ENCODE measurements around the gene PTGER3.

The PTGER3 gene

DNA sequence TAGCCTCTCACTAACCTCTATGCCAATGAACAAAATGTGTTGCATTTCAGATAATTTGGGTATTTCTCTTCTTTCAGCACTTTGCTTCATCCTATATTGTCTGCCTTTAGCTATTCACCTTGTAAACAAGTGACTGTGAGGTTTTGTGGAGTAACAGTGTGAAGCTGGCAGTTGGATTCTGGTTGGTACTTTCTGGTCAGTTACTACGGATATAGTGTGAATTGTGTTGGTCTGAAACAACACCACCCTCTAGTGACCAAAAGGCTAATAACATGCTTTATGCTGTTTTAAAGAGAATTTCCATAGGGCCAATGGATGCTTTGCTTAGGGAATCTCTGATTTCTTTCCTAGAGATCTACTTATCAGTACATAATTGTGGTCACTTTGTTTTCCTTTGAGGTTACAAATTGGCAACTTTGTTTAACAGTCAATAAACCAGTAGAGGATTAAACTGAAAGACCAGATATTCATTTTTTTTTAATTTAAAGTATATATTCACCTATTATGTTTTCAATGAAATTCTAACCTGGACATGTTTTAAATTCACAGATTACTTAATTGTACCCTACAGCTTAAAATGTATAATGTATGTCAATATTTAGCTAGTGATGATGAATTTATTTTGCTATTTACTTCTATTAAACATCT is 2.5 kb upstream of the PTGER3 start:
- peak; percentile 79 for DNase-seq

DNA sequence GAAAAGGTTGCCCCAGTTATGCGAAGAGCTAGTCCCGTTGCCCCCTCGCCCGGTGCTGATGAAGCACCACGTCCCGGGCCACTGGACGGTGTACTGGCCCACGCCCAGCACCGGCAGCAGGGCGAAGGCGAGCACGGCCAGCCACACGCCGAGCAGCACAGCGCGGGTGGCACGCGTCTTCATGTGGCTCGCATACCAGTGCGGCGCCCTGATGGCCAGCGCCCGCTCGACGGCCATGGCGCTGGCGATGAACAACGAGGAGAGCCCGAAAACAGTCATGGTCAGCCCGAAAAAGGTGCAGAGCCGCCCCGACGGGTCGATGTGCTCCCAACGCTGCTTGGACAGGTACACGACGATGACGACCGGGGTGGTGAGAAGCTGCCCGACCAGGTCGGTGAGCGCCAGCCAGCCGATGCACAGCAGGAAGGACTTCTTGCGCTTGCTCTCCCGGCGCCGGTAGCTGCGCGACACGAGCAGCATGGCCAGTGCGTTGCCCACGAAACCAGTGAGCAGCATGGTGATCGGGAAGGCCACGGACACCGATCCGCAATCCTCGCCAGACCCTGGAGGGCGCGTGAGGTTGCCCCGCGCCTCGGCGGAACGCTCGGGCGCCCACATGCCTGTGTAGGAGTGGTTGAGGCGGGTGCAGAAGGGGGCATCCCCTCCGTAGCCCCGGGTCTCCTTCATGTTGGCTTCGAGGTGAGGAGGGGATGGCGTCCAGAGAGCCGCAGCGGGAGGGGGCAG is 553 bp downstream of the PTGER3 start:
- no peak for DNase-seq

DNA sequence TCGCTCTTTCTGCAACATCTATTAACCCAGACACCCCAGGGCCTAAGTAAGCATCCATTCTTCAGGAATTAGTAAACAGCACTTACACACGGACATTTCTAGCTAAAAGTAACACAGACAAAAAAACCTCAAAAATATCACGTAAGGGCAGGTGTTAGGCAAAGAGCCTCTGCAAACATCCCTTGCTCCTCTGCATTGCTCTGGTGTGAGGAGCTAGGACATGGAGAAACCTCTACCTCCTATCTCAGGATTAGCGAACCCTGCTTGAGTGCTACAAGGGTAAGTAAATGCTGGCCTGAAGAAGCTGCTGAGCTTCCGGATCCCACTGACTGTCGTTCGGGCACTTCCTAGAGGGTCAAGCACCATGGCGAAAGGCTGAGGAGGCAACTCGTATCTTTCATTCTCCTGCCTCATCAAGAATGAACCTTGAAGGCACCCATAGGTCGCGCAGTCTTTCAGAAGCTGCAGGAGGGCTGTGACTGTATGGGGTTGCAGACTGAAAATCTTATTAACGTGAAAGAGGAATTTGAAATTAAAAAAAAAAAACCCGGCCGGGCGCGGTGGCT is 2.1 kb downstream of the PTGER3 start:
- no peak for DNase-seq

DNA sequence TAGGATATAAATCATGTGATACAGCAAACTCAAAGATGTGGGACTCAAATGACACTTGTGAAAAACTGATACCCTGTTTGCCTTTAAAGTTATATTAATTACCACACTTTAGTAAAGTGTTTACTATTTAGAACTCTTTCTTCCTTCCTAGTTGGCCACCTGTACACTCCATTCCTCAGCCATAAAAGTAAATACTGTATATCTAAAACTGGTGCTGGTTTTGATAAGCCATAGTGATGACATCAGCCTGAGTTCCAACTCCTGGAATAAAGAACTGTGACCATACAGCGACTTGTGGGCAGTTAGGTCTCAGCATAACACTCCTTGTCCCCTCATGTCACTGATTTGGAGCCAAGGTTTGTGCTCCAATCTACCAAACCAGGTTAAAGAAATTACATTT is 2.8 kb downstream of the PTGER3 start:
- no peak for DNase-seq

DNA sequence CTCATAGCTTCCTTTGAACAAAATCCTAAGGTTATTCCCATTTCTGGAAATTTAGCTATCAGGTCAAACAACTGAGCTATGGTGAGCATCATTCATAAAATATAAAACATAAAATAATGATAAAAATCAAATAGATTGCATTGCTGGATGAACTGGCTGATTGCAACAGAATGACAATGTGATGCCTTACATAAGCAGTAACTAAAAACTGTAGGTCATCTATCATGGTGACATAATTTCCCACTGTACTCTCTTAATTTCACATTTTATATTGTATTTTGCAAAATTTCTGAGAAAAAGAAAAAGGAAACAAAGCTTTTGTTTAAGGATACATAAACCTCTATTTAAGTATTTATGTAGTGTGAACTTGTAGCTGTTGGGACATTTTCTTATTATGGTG is 4.6 kb downstream of the PTGER3 start:
- DNase-seq, result no peak

DNA sequence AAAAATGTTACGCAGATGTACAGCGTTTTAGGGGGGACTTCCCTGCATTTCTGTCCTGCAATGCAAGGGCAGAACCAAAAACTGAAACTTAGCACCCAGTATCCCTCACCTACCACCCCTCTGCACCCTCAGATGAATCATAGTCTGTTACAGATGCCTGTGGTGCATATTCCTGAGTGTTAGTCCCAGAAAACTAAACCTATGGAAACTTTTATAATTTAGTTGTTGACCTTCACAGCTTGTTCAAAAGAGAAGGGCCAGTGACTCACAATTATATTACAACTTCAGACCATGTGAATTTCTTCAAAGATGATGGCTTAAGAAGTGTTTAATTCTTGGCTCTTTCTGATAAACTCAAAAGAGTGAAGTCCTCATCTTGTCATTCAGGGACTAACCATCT is 5.8 kb downstream of the PTGER3 start:
- DNase-seq, result no peak

DNA sequence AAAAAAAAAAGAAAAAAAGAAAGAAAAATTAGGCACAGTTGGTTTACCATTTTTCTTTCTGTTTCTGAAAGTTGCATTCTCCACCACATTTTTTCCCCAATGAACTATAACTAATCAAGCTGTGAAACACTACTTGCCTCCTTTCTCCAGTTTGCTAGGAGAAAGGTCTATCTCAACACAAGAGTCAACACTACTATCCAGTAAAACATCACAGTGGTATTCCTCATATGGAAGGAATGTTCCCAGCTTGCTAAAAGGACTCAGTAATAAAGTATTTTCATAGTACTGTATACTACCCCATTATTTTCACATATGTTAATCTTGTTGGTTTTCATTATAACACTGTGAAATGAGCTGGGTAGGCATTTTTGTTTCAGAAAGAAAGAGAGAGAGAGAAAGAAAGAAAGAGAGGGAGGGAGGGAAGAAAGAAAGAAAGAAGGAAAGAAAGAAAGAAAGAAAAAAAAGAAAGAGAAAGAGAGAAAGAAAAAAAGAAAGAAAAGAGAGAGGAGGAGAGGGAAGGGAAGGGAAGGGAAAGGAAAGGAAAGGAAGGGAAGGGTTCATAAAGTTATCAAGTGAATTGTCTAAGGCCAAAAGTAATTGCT is 7.9 kb downstream of the PTGER3 start:
- DNase-seq, result no peak

DNA sequence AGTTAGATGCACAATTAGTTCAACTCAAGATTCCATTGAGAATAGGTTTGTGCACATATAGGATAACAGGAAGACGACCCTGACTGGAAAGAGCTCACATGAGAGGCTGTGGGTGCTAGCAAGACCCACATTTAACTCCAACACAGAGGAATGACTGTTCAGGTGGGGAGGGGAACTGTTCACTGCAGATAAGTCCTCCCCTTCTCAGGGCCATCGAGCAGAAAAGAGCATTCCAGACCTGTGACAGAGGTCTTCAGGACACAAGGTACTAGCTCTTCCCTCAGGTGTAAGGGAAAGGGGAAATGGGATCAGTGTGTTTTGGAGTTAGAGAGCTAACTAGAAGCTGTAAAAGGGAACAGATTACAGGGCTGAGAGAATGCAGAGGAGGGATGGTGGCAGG is 8.7 kb downstream of the PTGER3 start:
- no peak for DNase-seq

DNA sequence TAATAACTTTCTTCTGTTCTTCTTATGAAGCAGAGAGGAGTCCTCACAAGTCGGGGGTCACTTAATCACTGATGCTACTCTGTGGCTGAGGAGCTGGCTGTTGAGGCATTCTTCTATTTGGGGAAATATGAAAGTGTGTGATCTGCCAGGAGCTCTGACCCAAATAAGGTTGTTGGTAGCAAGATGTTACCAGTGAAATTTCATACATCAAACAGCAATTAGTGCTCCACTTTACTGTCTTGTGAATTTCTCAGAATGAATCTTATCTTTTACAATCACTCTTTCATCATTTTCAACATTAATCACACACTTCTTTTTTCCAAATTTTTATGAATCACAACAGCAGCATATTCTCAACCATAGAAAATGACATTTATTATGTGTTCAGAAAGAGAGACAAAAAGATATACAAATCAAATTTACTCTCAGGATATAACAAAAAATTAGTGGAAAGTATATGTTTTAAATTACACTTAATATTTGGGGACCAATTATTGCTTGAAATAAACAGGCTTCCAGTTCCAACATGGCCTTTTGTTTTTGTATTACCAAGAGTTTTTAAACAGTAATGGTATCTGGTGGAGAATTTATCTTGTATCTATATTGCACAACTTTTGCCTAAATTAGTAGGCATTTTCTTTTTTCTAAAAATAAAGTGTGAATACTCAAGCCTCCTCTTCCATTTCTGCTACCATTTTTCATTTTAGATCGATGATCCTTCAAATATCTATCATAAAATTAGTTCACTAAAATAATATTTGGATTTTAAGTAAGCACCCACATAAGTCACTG is 9.6 kb downstream of the PTGER3 start:
- no peak for DNase-seq

DNA sequence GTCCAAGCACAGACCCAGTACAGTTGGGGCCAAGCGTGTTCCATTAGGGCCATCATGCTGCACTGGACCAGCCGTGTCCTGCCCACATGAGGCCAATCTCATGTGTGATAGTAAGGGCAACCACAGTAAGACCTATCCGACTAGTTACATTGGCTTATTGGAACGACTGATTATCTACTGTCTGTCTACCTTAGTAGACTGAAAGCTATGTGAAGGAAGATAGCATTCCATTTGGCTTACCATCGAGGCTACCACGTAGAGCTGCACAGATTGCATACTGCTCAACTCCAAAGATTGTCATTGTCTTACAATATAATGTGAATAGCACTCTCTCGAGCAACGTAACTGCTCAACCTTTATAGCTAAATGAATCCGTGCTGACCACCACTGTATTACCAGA is 10.6 kb downstream of the PTGER3 start:
- no peak for DNase-seq

DNA sequence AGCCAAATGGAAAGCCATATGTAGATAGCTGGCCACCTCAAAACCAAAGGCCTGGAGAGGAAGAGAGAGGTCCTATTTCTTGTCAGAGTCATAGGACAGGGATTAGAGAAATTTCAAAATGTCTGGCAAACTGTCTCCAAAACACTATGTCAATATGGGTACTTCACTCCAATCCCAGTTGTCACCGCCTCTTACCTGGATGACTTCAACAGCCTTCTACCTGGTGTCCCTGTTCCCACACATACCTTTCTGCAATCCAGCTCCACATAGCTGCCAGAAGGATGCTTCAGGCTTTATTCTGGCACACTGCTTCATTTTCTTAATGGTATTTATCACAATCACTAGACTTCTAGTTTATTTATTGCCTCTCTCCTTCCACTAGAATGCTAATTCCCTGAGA is 14.5 kb downstream of the PTGER3 start:
- DNase-seq, result no peak

DNA sequence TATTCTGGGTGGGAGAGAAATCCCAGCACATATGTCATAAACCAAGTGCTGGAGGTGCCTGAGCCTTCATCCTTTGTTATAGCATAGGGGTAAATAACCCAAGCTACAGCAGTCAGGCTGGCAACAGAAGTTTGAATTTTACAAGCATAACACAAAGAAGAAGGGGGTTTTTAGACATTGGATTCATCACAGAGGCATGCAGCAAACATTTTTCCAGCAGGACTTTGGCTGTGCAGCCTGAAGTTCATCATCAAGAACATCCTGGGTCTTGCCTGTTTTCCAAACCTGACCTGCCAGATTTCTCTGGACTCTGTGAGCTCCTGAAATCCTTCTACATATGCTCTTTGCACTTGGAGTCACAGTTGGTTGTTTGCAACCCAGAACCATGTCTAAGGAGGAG is 16.2 kb downstream of the PTGER3 start:
- no peak for DNase-seq

DNA sequence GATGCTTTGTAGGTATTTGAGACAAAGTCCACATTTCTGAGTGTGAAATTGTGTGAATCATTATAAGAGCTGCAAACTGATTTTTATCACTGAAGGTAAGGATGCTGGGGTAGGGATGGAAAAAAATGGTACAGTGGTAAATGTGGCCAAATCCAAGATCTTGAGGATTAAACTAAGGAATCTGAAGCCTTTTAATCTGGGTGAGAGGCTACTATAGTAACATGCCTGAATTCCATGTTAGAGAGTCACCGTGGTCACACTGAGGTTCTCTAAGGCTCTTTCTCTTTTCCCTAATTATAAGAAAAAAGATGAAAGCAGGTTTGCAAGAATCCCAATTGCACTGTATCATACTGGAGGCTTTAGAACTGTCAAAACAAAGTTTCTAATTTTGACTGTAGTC is 17.6 kb downstream of the PTGER3 start:
- no peak for DNase-seq

DNA sequence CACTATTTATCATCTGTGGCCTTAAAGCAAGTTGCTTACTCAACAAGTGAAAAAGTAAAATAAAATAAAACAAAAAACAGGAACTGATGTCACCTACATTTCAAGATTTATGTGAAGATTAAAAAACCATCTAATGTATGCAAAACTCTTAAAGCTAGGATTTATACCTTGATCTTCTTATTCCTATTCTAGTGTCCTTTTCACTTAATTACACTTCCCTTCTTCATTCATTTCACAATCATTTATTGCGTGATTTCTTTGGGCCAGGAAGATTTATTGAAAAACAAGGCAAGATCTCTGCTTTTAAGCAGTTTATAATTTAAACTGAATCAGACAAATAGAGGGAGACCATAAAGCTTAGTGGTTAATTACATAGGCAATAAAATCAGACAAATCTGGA is 18.6 kb downstream of the PTGER3 start:
- DNase-seq, result no peak

DNA sequence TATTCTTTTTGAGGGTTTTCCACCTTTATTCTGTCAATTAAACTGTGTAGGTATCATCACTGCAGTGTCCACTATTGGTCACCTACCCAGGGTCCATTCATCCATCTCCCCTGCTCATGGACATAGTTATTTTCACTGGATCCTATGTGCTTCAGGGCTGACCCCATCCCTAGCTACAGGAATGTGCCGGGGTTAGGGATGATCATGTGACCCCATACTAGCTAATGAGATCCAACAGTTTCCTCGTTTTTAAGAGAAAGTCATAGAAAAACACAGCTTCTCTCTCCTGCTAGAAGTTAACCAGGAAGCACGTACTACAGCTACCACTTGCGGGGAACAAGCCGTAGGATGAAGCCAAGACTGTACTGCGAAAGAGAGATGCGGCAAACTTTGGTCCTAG is 19.6 kb downstream of the PTGER3 start:
- DNase-seq, result no peak

DNA sequence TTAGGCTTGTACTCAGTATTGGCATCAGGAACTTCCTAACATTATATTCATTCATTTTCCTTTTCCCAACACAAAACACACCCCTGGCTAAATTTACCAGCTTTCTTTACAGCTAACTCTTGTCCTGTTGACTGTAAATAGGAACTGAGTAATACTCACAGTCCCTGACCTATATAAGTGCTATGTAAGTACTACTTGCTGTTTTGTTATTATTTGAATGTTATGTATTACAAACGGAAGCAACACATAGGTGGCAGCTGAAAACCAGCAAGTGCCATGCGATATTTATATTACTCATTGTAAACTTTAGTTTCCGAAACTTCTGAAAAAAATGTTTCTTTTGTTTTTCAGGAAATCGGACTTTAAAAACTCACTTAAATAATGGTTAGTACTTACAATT is 21.5 kb downstream of the PTGER3 start:
- DNase-seq, result no peak

DNA sequence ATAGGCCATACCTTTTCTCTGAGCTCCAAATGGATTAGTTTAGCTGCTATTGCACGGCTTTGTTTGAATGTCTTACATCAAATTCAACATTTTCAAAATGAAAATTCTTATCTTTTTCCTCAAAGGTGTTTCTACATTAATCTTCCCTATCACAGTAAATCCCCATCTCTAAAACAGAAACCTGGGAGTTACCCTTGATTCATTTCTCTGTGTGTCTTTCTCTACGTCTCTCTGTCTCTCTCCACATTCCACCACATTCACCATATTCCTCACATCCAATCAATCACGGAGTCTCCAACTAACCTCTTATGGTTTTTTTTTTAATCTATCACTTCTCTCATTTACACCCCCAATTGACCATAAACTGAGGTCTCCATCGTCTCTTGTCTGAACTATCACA is 24.1 kb downstream of the PTGER3 start:
- no peak for DNase-seq

DNA sequence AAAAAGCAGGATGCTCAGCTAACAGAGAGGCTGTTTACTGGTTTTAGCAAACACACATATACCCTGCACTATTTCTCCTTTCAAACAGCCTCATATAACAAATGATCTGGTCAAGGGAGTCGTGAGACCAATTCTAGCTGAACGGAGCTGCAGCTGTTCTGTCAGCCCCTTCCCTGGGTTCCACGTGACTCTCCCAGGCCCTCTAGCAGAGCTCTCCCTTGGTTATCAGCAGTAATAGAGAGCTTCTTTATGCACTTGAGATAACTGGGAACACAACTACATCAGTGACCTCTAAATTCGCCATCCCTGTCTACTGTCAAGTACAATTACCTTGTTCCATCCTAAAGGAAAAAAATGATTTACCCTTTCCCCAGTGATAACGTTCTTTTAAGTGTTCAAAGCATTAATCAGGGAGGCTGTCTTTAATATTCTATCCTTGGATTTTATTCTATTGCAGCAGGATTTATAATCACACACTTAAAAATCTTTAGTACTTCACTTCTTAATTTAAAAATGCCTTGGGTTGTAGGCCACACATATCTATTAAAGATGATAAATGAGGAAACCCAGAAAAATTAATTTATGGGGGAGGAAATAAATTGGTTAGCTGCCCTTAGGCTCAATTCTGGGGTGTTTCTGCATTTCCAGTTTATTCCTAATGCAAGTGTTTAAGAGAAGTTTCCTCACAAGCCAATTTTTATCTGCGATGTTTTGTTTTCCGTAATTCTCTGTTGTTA is 28.2 kb downstream of the PTGER3 start:
- DNase-seq, result peak; percentile 4

DNA sequence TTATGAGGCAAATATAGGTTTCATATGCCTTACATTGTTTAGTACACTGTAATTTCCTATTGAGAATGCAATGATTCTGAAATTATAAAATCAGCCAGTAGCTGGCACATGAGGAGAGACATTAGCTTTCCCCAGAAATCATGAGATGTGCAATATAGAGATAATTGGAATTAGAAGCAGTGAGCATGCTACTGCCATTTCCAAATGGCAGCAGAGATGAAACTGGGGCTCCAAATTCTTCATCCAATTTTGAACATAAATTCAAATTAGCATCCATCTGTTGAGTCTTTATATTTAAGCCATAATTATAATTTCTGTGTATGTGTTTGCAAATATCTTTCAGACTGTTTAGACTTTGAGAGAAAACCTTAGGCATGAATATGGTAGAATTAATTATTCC is 28.8 kb downstream of the PTGER3 start:
- no peak for DNase-seq

DNA sequence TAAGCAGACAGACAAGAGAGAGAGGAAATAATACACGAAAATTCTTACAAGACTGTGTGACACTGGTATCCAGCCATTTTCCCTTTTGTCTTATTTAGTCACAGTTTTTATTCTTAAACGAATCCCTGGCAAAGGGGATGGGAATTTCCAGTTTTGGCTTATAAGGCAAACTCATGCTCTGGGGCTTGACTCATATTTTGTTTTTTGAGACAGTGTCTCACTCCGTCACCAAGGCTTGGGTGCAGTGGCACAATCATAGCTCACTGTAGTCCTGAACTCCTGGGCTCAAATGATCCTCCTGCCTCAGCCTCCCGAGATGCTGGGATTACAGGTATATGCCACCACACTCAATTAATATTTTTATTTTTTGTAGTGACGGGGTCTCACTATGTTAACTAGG is 31.9 kb downstream of the PTGER3 start:
- DNase-seq, result no peak

DNA sequence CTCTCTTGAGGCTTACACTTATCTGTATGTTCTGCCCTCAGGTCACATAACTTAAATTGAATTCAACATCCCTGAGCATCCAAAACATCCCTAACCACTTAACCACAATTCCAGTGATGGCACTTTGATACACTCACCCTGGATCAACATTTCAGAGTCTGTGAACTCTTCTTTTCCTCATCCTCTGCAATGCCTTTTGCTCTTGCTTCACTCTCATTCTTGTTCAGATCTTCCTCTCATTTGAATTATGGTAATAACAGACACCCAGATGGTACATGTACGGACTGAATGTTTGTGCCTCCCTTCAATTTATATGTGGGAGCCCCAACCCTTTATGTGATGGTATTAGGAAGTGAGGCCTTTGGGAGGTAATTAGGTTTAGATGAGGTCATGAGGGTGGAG is 33.4 kb downstream of the PTGER3 start:
- no peak for DNase-seq

DNA sequence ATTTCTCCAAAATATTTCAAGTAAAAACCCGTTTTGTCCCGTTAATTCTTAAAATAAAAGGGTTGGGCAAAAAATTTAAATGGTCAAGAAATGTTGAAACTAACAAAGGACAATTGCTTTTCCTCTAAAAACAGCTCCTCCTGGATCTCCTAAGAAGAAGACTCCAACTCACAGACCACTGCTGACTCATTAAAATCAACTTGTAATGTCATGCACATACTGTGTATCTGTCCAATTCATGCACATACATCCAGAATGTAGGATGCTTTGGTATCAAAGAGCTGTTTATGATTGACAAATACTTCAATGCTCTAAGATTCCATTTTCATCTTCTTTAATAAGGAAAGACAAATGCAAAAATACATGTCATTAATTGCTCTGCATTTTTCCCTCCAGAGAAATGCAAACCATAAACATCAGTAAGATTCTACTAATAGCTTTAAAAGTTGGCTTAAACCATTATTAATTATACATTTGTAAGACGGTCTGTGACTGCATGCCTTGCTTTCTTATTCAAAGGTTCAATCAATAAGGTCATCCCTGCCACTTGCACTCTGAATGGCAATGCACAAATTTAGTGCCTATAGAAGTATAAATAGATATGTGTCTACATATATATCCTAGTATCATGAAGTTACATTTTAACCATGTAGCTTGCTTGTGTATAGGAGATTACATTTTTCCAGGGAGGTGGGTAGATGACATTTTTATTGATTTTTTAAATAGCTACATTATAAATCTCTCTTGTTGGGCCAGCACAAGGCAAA is 44.7 kb downstream of the PTGER3 start:
- DNase-seq, result no peak
